Measurements from ENCODE around the gene RERE. TPM values are rescaled to one million over a fixed set of nuclear protein-coding genes. Genes with fewer than 3 reads are reported as not detected.
"Not testable (repeated sequence)": the region's sequence is repeated elsewhere in the genome, so short reads cannot be mapped to it uniquely, and the experiment has no call there.

The RERE gene
- total RNA-seq, 1 donor from 2014 or later, result 50.7 TPM

- no peak for DNase-seq
These were observed 351.7 kb downstream of the RERE start for GRCh38 chr1:8465692-8466091.

GRCh38 chr1:8465013-8465412 lies 352.4 kb downstream of the RERE start:
- no peak for DNase-seq

- DNase-seq, result no peak
These were observed 353.1 kb downstream of the RERE start for GRCh38 chr1:8464377-8464776.

- peak; percentile 78 for DNase-seq
These were observed 354.1 kb downstream of the RERE start for GRCh38 chr1:8463144-8463927.

GRCh38 chr1:8462371-8462892 lies 355.0 kb downstream of the RERE start:
- no peak for DNase-seq

- no peak for DNase-seq
These were observed 355.9 kb downstream of the RERE start for GRCh38 chr1:8461351-8462110.

- no peak for DNase-seq
These were observed 356.7 kb downstream of the RERE start for GRCh38 chr1:8460784-8461183.

GRCh38 chr1:8460132-8460544 lies 357.3 kb downstream of the RERE start:
- no peak for DNase-seq

- DNase-seq, result no peak
These were observed 358.8 kb downstream of the RERE start for GRCh38 chr1:8458607-8459006.

- no peak for DNase-seq
These were observed 359.6 kb downstream of the RERE start for GRCh38 chr1:8457760-8458381.

- DNase-seq, result peak; percentile 52
These were observed 360.4 kb downstream of the RERE start for GRCh38 chr1:8456991-8457390.

- DNase-seq, result peak; percentile 79
These were observed 361.0 kb downstream of the RERE start for GRCh38 chr1:8456308-8456912.

GRCh38 chr1:8455700-8456307 lies 361.6 kb downstream of the RERE start:
- no peak for DNase-seq

GRCh38 chr1:8450312-8450711 lies 367.1 kb downstream of the RERE start:
- DNase-seq, result peak; percentile 49

- DNase-seq, result no peak
These were observed 368.4 kb downstream of the RERE start for GRCh38 chr1:8448911-8449661.

GRCh38 chr1:8448505-8448904 lies 368.9 kb downstream of the RERE start:
- DNase-seq, result not testable (repeated sequence)

- no peak for DNase-seq
These were observed 369.8 kb downstream of the RERE start for GRCh38 chr1:8447616-8448150.

GRCh38 chr1:8446119-8446518 lies 371.3 kb downstream of the RERE start:
- not testable (repeated sequence) for DNase-seq

GRCh38 chr1:8443558-8444194 lies 373.8 kb downstream of the RERE start:
- DNase-seq, result no peak

GRCh38 chr1:8441426-8441825 lies 376.0 kb downstream of the RERE start:
- no peak for DNase-seq
